ENCODE measurements around the gene ZBTB7C. TPM values are rescaled to one million over a fixed set of nuclear protein-coding genes. Genes with fewer than 3 reads are reported as not detected.
A peak's percentile ranks its signal among the peaks of the same experiment; 100 is the strongest.

Gene ZBTB7C
- polyA plus RNA-seq, 4 donors = 0.54 to 4.1 (median 1.5) TPM

DNA sequence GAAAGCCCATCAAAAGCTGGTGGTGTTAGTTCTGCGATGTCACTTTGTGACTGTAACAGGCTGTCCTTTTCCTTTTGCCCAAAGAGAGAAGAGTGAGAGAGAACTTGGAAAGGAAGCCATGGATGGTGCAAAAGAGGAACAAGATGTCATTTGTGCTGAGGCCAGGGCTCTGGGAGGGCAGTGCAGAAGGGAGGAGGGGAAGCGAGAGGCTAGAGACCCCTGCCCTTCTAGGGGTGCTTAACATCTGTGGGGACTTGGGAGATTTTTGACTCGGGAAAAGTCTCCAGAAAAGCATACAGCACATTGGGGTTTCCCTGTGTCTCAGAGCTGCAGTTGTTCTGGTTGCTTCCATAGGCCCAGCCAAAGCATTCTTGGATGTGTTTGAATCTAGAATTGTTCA, 49.6 kb downstream of the ZBTB7C start:
- peaks cover 0 to 7% (median 0%) of the 10 kb centered on the region in 3 donors for H3K4me1 ChIP-seq (ENCODE audit: control insufficient read depth in 3 of 3, insufficient read depth in 2 of 3, low read depth in 1 of 3, low read length in 2 of 3)
- DNase-seq (no peak), FAIRE-seq (no peak)
- no peak overlapping the region for H3K4me3 ChIP-seq (ENCODE audit: low read depth in 1 of 3, low read length in 3 of 3)
- H3K27ac ChIP-seq (ENCODE audit: low read depth in 1 of 3, low read length in 2 of 3) = no peak overlapping the region
- H3K9me3 ChIP-seq (ENCODE audit: control insufficient read depth in 2 of 2, insufficient read depth in 1 of 2, low read depth in 1 of 2, low read length in 1 of 2) = no peaks in the 10 kb centered on the region
- H3K27me3 ChIP-seq (ENCODE audit: control insufficient read depth in 3 of 3, insufficient read depth in 3 of 3, low read length in 3 of 3) = no peaks in the 10 kb centered on the region
- H3K36me3 ChIP-seq (ENCODE audit: control insufficient read depth in 3 of 3, insufficient read depth in 2 of 3, low read depth in 1 of 3, low read length in 3 of 3) = no peaks in the 10 kb centered on the region
- WGBS, 3 donors = 77 to 87% (median 81%) methylated on average over 3 of the region's 3 CpGs

DNA sequence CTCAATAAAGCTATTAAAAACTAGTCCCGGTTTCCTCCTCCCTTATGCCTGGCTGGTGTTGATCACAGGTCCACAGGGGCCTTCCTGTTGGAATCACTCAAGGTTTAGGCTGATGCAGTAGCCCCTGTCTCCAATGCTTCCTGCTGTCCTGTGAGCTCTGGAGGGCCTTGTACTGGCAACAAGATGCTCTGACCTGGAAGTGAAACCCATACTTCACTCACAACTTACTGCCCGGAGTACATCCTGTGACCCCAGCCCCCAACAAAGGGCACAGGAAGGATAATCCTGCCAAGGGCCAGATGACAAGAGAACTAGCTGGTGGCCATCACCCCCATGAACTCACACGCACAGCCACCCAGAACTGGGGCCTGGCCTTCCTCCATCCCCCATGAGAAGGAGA, 50.3 kb downstream of the ZBTB7C start:
- Histone ChIP-seq H3K36me3 (ENCODE audit: control insufficient read depth in 3 of 3, insufficient read depth in 2 of 3, low read depth in 1 of 3, low read length in 3 of 3) (no peaks in the 10 kb centered on the region), H3K27me3 (ENCODE audit: control insufficient read depth in 3 of 3, insufficient read depth in 3 of 3, low read length in 3 of 3) (no peaks in the 10 kb centered on the region), H3K27ac (ENCODE audit: low read depth in 1 of 3, low read length in 2 of 3) (no peak overlapping the region), H3K4me1 (ENCODE audit: control insufficient read depth in 3 of 3, insufficient read depth in 2 of 3, low read depth in 1 of 3, low read length in 2 of 3) (peaks cover 0 to 7% (median 0%) of the 10 kb centered on the region in 3 donors), H3K4me3 (ENCODE audit: low read depth in 1 of 3, low read length in 3 of 3) (no peak overlapping the region), H3K9me3 (ENCODE audit: control insufficient read depth in 2 of 2, insufficient read depth in 1 of 2, low read depth in 1 of 2, low read length in 1 of 2) (no peaks in the 10 kb centered on the region)
- 73 to 78% (median 76%) methylated on average over 3 of the region's 3 CpGs for WGBS, 3 donors
- DNase-seq = no peak
- no peak for FAIRE-seq

DNA sequence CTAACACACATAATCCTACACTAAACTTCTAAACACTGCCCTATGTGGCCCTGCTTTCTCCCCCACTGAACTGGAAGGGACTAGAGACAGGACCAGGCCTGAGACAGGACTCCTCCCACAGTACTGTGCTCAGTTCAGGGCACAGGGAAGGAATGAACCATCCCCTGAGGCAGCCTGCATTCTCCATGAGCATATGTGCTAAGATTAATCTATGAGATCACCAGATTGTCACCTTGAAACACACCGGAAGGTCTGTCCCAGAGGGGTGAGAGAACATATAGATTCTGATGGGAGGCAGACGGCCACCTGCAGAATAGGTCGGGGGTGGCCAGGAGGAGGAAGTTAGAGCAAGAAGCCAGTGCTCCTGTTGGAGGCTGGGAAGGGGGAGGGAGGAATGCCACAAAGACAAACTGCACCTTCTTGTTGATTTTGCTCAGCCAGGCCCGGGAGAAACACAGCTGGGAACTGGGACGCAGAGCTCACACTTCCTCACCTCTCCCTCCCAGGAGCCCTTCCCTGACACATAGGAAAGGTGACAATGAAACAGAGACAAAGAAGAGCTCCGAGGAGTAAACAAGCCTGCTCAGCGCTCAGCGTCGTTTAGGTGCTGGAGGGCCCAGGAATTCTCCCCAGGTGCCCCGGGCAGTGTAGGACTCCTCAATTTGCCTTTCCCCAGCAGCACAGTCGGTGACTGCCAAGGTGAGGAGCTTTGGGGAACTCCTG, 52.1 kb downstream of the ZBTB7C start:
- Histone ChIP-seq H3K27me3 (ENCODE audit: control insufficient read depth in 3 of 3, insufficient read depth in 3 of 3, low read length in 3 of 3) (no peaks in the 10 kb centered on the region), H3K4me1 (ENCODE audit: control insufficient read depth in 3 of 3, insufficient read depth in 2 of 3, low read depth in 1 of 3, low read length in 2 of 3) (peaks cover 0 to 7% (median 0%) of the 10 kb centered on the region in 3 donors), H3K27ac (ENCODE audit: low read depth in 1 of 3, low read length in 2 of 3) (no peak overlapping the region), H3K4me3 (ENCODE audit: low read depth in 1 of 3, low read length in 3 of 3) (no peak overlapping the region), H3K9me3 (ENCODE audit: control insufficient read depth in 2 of 2, insufficient read depth in 1 of 2, low read depth in 1 of 2, low read length in 1 of 2) (no peaks in the 10 kb centered on the region), H3K36me3 (ENCODE audit: control insufficient read depth in 3 of 3, insufficient read depth in 2 of 3, low read depth in 1 of 3, low read length in 3 of 3) (no peaks in the 10 kb centered on the region)
- no peak for FAIRE-seq
- WGBS, 3 donors = 20 to 43% (median 32%) methylated on average over 11 of the region's 11 CpGs
- peak; percentile 13 to 35 for DNase-seq

DNA sequence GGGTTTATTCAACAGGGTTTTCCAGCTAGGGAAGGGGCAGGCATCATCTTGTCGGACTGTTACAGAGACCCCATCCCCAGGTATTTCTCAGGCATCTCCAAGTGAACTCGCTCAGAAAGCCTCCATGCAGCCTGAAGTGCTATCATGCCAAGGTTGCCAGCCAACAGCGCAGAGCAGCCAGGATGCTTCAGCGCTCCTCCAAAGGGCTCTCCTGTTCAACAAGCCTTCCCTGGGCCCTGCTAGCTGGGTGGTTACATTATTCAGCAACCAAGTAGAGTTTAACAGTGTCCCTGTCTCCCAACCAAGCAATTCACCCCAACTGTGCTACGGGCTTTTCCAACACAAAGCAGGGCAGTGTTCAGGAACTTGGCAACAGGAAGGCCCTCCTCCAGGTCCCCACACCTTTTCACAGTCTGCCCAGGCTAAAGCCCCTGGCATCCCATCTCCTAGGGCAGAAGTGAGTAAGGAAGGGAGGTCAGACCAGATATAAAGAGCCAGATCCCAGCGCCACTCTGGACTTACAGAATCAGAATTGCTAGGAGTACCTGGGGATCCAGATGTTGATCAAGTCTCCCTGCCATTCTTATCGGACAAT, 52.9 kb downstream of the ZBTB7C start:
- 88 to 91% (median 90%) methylated on average over 7 of the region's 7 CpGs for WGBS, 3 donors
- Histone ChIP-seq H3K9me3 (ENCODE audit: control insufficient read depth in 2 of 2, insufficient read depth in 1 of 2, low read depth in 1 of 2, low read length in 1 of 2) (no peaks in the 10 kb centered on the region), H3K4me3 (ENCODE audit: low read depth in 1 of 3, low read length in 3 of 3) (no peak overlapping the region), H3K27me3 (ENCODE audit: control insufficient read depth in 3 of 3, insufficient read depth in 3 of 3, low read length in 3 of 3) (no peaks in the 10 kb centered on the region), H3K36me3 (ENCODE audit: control insufficient read depth in 3 of 3, insufficient read depth in 2 of 3, low read depth in 1 of 3, low read length in 3 of 3) (no peaks in the 10 kb centered on the region), H3K27ac (ENCODE audit: low read depth in 1 of 3, low read length in 2 of 3) (no peak overlapping the region), H3K4me1 (ENCODE audit: control insufficient read depth in 3 of 3, insufficient read depth in 2 of 3, low read depth in 1 of 3, low read length in 2 of 3) (peaks cover 0 to 7% (median 0%) of the 10 kb centered on the region in 3 donors)
- DNase-seq (no peak), FAIRE-seq (no peak)

DNA sequence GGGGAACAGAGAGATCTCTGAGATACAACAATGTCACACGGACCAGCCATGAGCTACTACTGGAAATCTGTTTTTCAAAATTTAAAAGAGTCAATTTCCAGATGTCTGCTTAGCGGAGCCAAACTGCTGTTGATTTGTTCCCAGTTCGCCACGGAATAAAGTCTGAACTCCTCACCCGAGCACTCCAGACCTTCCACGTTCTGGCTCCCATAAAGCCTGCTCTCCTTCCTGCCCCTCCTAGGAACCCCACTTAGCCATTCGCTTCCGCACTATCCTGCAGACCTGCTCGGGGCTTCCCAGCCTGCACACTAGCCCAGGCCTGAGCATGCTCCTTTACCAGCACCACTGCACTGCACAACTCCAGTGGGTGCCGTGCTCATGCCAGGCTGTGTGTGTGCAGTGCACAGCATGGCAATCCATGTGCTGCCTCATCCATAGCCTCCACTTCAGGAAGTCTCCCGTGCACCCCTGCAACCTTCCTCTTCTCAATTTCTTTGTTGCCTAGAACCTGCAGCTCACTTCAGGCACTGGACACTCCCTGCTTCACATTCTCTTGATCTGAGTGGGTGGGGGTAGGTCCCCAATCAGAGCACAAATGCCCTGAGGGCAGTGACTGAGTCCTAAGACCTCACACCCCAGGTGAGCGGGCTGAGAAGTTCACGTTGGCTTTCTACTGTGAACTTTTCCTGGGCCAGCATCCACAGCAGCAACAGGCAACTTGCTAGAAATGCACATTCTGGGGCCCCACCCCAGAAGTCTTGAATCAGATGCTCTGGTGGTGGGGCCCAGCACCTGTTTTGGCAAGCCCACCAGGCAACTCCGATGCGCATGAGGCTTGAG, 53.7 kb downstream of the ZBTB7C start:
- WGBS, 3 donors = 81 to 88% (median 81%) methylated on average over 15 of the region's 15 CpGs
- H3K9me3 ChIP-seq (ENCODE audit: control insufficient read depth in 2 of 2, insufficient read depth in 1 of 2, low read depth in 1 of 2, low read length in 1 of 2) = no peaks in the 10 kb centered on the region
- H3K27me3 ChIP-seq (ENCODE audit: control insufficient read depth in 3 of 3, insufficient read depth in 3 of 3, low read length in 3 of 3) = no peaks in the 10 kb centered on the region
- DNase-seq (no peak), FAIRE-seq (no peak)
- no peak overlapping the region for H3K27ac ChIP-seq (ENCODE audit: low read depth in 1 of 3, low read length in 2 of 3)
- peaks cover 0 to 7% (median 0%) of the 10 kb centered on the region in 3 donors for H3K4me1 ChIP-seq (ENCODE audit: control insufficient read depth in 3 of 3, insufficient read depth in 2 of 3, low read depth in 1 of 3, low read length in 2 of 3)
- H3K4me3 ChIP-seq (ENCODE audit: low read depth in 1 of 3, low read length in 3 of 3) = no peak overlapping the region
- no peaks in the 10 kb centered on the region for H3K36me3 ChIP-seq (ENCODE audit: control insufficient read depth in 3 of 3, insufficient read depth in 2 of 3, low read depth in 1 of 3, low read length in 3 of 3)

DNA sequence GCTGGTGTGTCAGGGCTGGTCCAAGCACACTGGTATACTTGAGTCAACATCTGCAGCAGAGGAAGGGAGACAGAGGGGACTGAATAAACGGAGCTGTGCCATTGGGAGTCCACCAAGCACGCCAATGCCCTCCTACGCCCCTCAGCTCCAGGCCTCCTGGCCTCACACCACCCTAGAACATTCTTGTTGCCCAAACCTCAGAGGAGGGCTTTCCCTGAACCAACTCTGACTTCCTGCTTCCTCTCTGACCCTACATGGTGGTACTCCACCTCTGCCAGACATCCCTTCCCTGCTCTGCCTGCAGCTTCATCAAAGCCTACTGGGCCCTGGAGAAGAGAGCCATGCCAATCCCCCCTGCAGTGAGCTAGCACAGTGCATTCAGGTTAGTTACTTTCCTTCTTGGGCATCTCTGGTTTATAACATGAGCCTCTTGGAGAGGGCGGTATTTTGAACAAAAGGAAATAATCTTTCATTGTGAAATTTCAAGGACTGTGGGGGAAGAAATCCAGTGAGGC, 54.4 kb downstream of the ZBTB7C start:
- Histone ChIP-seq H3K4me1 (ENCODE audit: control insufficient read depth in 3 of 3, insufficient read depth in 2 of 3, low read depth in 1 of 3, low read length in 2 of 3) (peaks cover 0 to 7% (median 0%) of the 10 kb centered on the region in 3 donors), H3K9me3 (ENCODE audit: control insufficient read depth in 2 of 2, insufficient read depth in 1 of 2, low read depth in 1 of 2, low read length in 1 of 2) (no peaks in the 10 kb centered on the region), H3K27ac (ENCODE audit: low read depth in 1 of 3, low read length in 2 of 3) (no peak overlapping the region), H3K27me3 (ENCODE audit: control insufficient read depth in 3 of 3, insufficient read depth in 3 of 3, low read length in 3 of 3) (no peaks in the 10 kb centered on the region), H3K36me3 (ENCODE audit: control insufficient read depth in 3 of 3, insufficient read depth in 2 of 3, low read depth in 1 of 3, low read length in 3 of 3) (no peaks in the 10 kb centered on the region), H3K4me3 (ENCODE audit: low read depth in 1 of 3, low read length in 3 of 3) (no peak overlapping the region)
- WGBS, 3 donors = 87 to 98% (median 94%) methylated on average over 4 of the region's 4 CpGs
- no peak for FAIRE-seq
- DNase-seq = no peak

- peaks cover 0 to 5% (median 0%) of the 10 kb centered on the region in 3 donors for H3K4me1 ChIP-seq (ENCODE audit: control insufficient read depth in 3 of 3, insufficient read depth in 2 of 3, low read depth in 1 of 3, low read length in 2 of 3)
- H3K27ac ChIP-seq (ENCODE audit: low read depth in 1 of 3, low read length in 2 of 3) = no peak overlapping the region
- no peak for FAIRE-seq
- DNase-seq = no peak
- H3K27me3 ChIP-seq (ENCODE audit: control insufficient read depth in 3 of 3, insufficient read depth in 3 of 3, low read length in 3 of 3) = no peaks in the 10 kb centered on the region
- H3K9me3 ChIP-seq (ENCODE audit: control insufficient read depth in 2 of 2, insufficient read depth in 1 of 2, low read depth in 1 of 2, low read length in 1 of 2) = no peaks in the 10 kb centered on the region
- no peaks in the 10 kb centered on the region for H3K36me3 ChIP-seq (ENCODE audit: control insufficient read depth in 3 of 3, insufficient read depth in 2 of 3, low read depth in 1 of 3, low read length in 3 of 3)
- WGBS, 3 donors = 68 to 81% (median 78%) methylated on average over 4 of the region's 4 CpGs
- H3K4me3 ChIP-seq (ENCODE audit: low read depth in 1 of 3, low read length in 3 of 3) = no peak overlapping the region
These were observed 57.0 kb downstream of the ZBTB7C start for GRCh38 chr18:48352051-48352755.

All from small intestine (tissue), 7 donors.